Measurements from ENCODE around the gene ST7. TPM values are rescaled to one million over a fixed set of nuclear protein-coding genes. Genes with fewer than 3 reads are reported as not detected.

Gene ST7
- 10 to 100 TPM; 11.3 to 14.7 (median 14.2) TPM for polyA plus RNA-seq

DNA sequence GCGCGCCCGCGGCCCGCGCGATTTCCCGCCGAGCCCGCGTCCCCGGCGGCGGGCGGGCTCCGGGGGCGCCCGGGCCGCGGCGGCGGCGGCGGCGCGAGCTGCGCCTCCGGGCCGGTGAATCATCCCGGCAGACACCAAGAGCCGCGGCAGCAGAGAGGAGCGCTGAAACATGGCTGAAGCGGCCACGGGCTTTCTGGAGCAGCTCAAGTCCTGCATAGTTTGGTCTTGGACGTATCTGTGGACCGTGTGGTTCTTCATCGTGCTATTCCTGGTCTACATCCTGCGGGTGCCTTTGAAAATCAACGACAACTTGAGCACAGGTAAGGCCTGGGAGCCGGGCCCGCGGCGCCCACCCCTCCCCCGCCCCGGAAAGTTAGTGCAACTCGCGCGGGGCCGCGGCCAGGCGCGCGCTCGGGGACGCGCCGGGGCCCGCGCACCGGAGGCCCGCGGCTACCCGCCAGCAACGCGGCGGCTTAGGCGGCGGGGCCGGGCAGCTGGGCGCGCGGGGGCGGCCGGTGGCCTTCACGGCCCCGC is at the start of gene ST7:
TSS of gene ST7 (plus strand) at position 130 of the 534 bp plus-strand sequence. CDS start at position 170, 40 bp downstream.
- Mint-ChIP-seq H3K27ac (peak within 1 kb of the TSS; percentile 85 to 94 (median 89)), H3K36me3 (no peaks in the 10 kb centered on the region), H3K4me1 (peaks cover 17 to 33% of the 10 kb centered on the region in 2 donors), H3K4me3 (peak within 1 kb of the TSS; percentile 90 to 97 (median 95)), H3K9me3 (no peaks in the 10 kb centered on the region), H3K27me3 (ENCODE audit: low read depth in 3 of 3) (peaks cover 0 to 8% (median 3%) of the 10 kb centered on the region in 3 donors)
- peak; percentile 65 to 76 (median 68) for DNase-seq

- Mint-ChIP-seq H3K4me3 (no peak overlapping the region), H3K36me3 (peaks cover 7 to 36% (median 10%) of the 10 kb centered on the region in 3 donors), H3K27me3 (ENCODE audit: low read depth in 3 of 3) (peaks cover 0 to 4% (median 0%) of the 10 kb centered on the region in 3 donors), H3K4me1 (peaks cover 0 to 24% of the 10 kb centered on the region in 2 donors), H3K27ac (no peak overlapping the region), H3K9me3 (no peaks in the 10 kb centered on the region)
- no peak for DNase-seq
Measured at GRCh38 chr7:116906391-116906790, 46.9 kb upstream of the ST7 start.

- Mint-ChIP-seq H3K9me3 (no peaks in the 10 kb centered on the region), H3K4me3 (no peak overlapping the region), H3K27ac (no peak overlapping the region), H3K4me1 (peaks cover 2 to 9% of the 10 kb centered on the region in 2 donors), H3K36me3 (peaks cover 15 to 44% (median 21%) of the 10 kb centered on the region in 3 donors), H3K27me3 (ENCODE audit: low read depth in 3 of 3) (no peaks in the 10 kb centered on the region)
- no peak for DNase-seq
Measured at GRCh38 chr7:116910383-116910782, 42.9 kb upstream of the ST7 start.

DNA sequence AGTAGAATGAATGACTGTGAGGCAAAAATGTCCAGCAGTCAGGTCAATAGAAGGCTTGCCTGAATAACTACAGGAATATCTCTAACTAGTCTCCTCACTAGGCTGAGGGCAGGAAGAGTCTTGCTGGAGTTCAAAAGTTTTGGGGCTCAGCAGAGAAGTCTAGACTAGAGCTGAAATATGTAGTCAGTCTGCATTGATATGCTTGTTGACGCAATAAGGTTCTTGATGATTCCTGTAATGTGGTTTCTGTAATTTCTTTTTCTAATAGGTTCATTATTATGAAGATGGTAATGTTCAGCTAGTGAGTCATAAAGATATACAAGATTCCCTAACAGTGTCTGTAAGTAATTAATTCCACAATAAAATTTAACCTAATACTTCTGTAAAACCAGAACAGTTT is 41.5 kb upstream of the ST7 start:
- Mint-ChIP-seq H3K9me3 (no peaks in the 10 kb centered on the region), H3K4me3 (no peak overlapping the region), H3K27ac (peak overlapping the region in 2 of 6 donors; percentile 16 to 60), H3K36me3 (peaks cover 18 to 45% (median 21%) of the 10 kb centered on the region in 3 donors), H3K4me1 (peaks cover 2 to 6% of the 10 kb centered on the region in 2 donors), H3K27me3 (ENCODE audit: low read depth in 3 of 3) (no peaks in the 10 kb centered on the region)
- no peak for DNase-seq

- peak overlapping the region in 2 of 6 donors; percentile 3 to 29 for H3K27ac Mint-ChIP-seq
- no peak overlapping the region for H3K4me3 Mint-ChIP-seq
- peaks cover 2 to 6% of the 10 kb centered on the region in 2 donors for H3K4me1 Mint-ChIP-seq
- no peaks in the 10 kb centered on the region for H3K9me3 Mint-ChIP-seq
- DNase-seq: no peak
- peaks cover 18 to 46% (median 22%) of the 10 kb centered on the region in 3 donors for H3K36me3 Mint-ChIP-seq
- H3K27me3 Mint-ChIP-seq (ENCODE audit: low read depth in 3 of 3): no peaks in the 10 kb centered on the region
Measured at GRCh38 chr7:116912269-116912909, 40.9 kb upstream of the ST7 start.

DNA sequence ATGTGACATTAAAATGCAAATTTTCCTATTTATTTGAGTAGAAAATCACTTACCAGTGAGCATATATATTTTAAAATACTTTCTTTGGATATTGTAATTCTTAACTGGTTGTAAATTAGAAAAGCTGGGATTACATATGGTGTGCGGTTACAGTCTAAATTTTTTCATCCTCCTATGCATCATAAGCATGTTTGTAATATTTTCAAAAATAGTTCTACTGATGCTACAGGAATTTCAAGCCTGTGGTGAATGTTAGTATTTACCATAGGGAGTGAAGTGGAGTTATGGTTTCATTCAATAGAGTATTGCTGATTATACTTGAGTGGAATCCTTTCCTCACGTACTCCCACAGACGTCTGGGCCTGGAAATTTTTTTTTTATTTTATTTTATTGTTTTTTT is 34.6 kb upstream of the ST7 start:
- Mint-ChIP-seq H3K9me3 (no peaks in the 10 kb centered on the region), H3K36me3 (peaks cover 12 to 27% (median 26%) of the 10 kb centered on the region in 3 donors), H3K27ac (no peak overlapping the region), H3K4me1 (peaks cover 4 to 7% of the 10 kb centered on the region in 2 donors), H3K4me3 (no peak overlapping the region), H3K27me3 (ENCODE audit: low read depth in 3 of 3) (peaks cover 0 to 2% (median 0%) of the 10 kb centered on the region in 3 donors)
- no peak for DNase-seq

DNA sequence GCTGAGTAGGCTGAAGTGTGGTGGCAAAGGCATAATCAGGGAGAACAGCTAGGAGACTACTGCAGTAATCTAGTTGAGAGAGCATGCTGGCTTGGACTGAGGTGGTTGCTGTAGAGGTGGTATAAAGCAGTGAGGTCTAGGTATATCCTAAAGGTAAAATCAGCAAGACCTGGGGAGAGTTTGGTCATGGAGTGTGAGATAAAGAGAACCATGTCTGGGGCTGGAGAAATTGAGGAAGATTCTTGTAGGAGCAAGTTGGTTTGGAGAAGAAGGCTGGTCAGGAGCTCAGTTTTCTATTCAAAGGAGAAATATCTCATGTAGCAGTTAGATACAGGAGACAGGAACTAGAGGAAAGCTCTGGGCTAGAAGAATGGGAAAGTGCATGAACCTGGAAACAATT is 32.9 kb upstream of the ST7 start:
- Mint-ChIP-seq H3K4me1 (peaks cover 4 to 7% of the 10 kb centered on the region in 2 donors), H3K36me3 (peaks cover 12 to 20% (median 20%) of the 10 kb centered on the region in 3 donors), H3K4me3 (no peak overlapping the region), H3K27ac (no peak overlapping the region), H3K9me3 (no peaks in the 10 kb centered on the region), H3K27me3 (ENCODE audit: low read depth in 3 of 3) (peaks cover 0 to 2% (median 0%) of the 10 kb centered on the region in 3 donors)
- no peak for DNase-seq

GRCh38 chr7:116922545-116922944 is 30.8 kb upstream of the ST7 start:
- Mint-ChIP-seq H3K36me3 (peaks cover 7 to 18% (median 14%) of the 10 kb centered on the region in 3 donors), H3K27ac (no peak overlapping the region), H3K27me3 (ENCODE audit: low read depth in 3 of 3) (peaks cover 0 to 2% (median 0%) of the 10 kb centered on the region in 3 donors), H3K4me3 (no peak overlapping the region), H3K4me1 (peaks cover 4 to 7% of the 10 kb centered on the region in 2 donors), H3K9me3 (no peaks in the 10 kb centered on the region)
- DNase-seq: no peak

DNA sequence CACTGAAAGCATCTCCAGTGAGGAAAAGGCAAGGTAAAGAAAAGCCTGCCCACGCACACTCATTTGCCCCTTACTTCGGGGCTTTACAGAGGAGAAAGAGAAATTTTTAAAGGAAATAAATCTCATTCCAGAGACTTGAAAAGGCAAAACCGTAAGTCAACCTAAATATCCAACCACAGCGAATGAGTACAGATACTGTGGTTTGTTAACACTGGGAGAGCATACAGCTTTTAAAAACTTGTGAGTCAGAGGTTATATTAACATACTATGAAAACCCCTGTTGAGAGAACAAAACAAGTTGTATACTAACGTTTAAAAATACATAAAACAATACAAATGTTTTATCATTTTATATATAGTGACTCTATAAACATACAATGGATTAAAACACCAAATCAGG is 28.6 kb upstream of the ST7 start:
- Mint-ChIP-seq H3K27ac (no peak overlapping the region), H3K4me3 (no peak overlapping the region), H3K27me3 (ENCODE audit: low read depth in 3 of 3) (peaks cover 0 to 2% (median 0%) of the 10 kb centered on the region in 3 donors), H3K36me3 (peaks cover 0 to 8% (median 3%) of the 10 kb centered on the region in 3 donors), H3K4me1 (peaks cover 4 to 7% of the 10 kb centered on the region in 2 donors), H3K9me3 (no peaks in the 10 kb centered on the region)
- DNase-seq: no peak

GRCh38 chr7:116929021-116929420 is 24.3 kb upstream of the ST7 start:
- peaks cover 0 to 2% (median 0%) of the 10 kb centered on the region in 3 donors for H3K27me3 Mint-ChIP-seq (ENCODE audit: low read depth in 3 of 3)
- H3K9me3 Mint-ChIP-seq: no peaks in the 10 kb centered on the region
- no peaks in the 10 kb centered on the region for H3K36me3 Mint-ChIP-seq
- H3K4me3 Mint-ChIP-seq: no peak overlapping the region
- H3K27ac Mint-ChIP-seq: no peak overlapping the region
- peaks cover 3 to 9% of the 10 kb centered on the region in 2 donors for H3K4me1 Mint-ChIP-seq
- DNase-seq: no peak

- peaks cover 0 to 2% (median 0%) of the 10 kb centered on the region in 3 donors for H3K27me3 Mint-ChIP-seq (ENCODE audit: low read depth in 3 of 3)
- DNase-seq: peak; percentile 54 to 68 (median 61)
- H3K36me3 Mint-ChIP-seq: no peaks in the 10 kb centered on the region
- peaks cover 3 to 9% of the 10 kb centered on the region in 2 donors for H3K4me1 Mint-ChIP-seq
- no peaks in the 10 kb centered on the region for H3K9me3 Mint-ChIP-seq
- H3K27ac Mint-ChIP-seq: no peak overlapping the region
- H3K4me3 Mint-ChIP-seq: peak overlapping the region in 1 of 5 donors; percentile 30
Measured at GRCh38 chr7:116929914-116930913, 23.1 kb upstream of the ST7 start.

GRCh38 chr7:116932566-116932965 is 20.7 kb upstream of the ST7 start:
- Mint-ChIP-seq H3K4me1 (peaks cover 3 to 9% of the 10 kb centered on the region in 2 donors), H3K27ac (no peak overlapping the region), H3K4me3 (no peak overlapping the region), H3K9me3 (no peaks in the 10 kb centered on the region), H3K36me3 (no peaks in the 10 kb centered on the region), H3K27me3 (ENCODE audit: low read depth in 3 of 3) (peaks cover 0 to 5% (median 2%) of the 10 kb centered on the region in 3 donors)
- DNase-seq: no peak

- DNase-seq: no peak
- H3K27me3 Mint-ChIP-seq (ENCODE audit: low read depth in 3 of 3): peaks cover 2 to 12% (median 2%) of the 10 kb centered on the region in 3 donors
- H3K9me3 Mint-ChIP-seq: no peaks in the 10 kb centered on the region
- no peak overlapping the region for H3K4me3 Mint-ChIP-seq
- no peaks in the 10 kb centered on the region for H3K36me3 Mint-ChIP-seq
- H3K4me1 Mint-ChIP-seq: peaks cover 3 to 9% of the 10 kb centered on the region in 2 donors
- H3K27ac Mint-ChIP-seq: no peak overlapping the region
Measured at GRCh38 chr7:116933465-116933864, 19.8 kb upstream of the ST7 start.

Data from immature natural killer cell (primary cell).